ENCODE measurements around the gene LRP1B. TPM values are rescaled to one million over a fixed set of nuclear protein-coding genes. Genes with fewer than 3 reads are reported as not detected.

Gene LRP1B
- total and polyA plus RNA-seq, 8 donors, result 0.03 to 1.6 (median 0.84) TPM

DNA sequence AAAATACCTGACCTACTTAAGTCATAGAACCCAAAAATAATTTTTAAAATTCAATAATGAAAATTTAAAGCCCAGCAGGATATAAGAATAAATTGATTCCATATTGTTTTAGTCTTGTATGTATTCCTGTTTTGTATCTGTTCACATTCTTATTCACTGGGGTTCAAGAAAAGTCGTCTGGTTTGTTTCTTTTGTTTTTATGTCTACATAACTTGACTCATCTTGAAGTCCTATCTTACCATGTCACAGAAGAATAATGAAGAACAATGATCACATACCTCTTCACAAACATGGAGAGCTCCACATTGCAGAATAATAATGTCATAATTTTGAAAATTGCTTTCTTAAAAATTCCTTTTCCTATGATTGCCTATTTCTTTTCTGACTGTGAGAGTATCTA is 43.4 kb upstream of the LRP1B start:
- no peak overlapping the region for H3K4me3 ChIP-seq
- TF ChIP-seq, protein P1, sequence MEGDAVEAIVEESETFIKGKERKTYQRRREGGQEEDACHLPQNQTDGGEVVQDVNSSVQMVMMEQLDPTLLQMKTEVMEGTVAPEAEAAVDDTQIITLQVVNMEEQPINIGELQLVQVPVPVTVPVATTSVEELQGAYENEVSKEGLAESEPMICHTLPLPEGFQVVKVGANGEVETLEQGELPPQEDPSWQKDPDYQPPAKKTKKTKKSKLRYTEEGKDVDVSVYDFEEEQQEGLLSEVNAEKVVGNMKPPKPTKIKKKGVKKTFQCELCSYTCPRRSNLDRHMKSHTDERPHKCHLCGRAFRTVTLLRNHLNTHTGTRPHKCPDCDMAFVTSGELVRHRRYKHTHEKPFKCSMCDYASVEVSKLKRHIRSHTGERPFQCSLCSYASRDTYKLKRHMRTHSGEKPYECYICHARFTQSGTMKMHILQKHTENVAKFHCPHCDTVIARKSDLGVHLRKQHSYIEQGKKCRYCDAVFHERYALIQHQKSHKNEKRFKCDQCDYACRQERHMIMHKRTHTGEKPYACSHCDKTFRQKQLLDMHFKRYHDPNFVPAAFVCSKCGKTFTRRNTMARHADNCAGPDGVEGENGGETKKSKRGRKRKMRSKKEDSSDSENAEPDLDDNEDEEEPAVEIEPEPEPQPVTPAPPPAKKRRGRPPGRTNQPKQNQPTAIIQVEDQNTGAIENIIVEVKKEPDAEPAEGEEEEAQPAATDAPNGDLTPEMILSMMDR (IDR thresholded peaks at IDR 0.05), result no peak

DNA sequence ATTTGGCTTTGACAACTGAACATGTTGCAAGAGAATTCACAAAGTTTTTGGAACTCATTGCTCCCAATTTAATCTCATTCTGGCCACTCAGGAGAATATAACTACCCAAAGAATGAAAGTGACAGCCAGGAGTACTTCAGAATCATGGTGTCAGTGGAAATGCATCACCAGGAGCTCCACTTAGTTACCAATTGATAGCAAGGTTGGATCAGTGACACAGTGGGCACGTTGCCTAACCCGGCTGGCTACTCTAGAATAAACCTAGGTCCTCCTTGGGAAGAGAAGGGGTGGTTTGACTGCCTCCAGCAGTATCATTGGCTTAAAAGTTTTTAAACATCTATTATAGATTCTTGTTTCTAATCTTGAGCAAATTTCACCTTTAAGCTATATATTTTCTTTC is 40.0 kb upstream of the LRP1B start:
- TF ChIP-seq, protein P1 (IDR thresholded peaks at IDR 0.05), result no peak
- no peaks in the 10 kb centered on the region for H3K36me3 ChIP-seq
- DNase-seq, result no peak

More for the DNA sequence above, 43.4 kb upstream of the LRP1B start:
- intact Hi-C loops (cut with DNase I), result no loop called here
- Histone ChIP-seq H3K27me3 (no peaks in the 10 kb centered on the region), H3K4me1 (no peaks in the 10 kb centered on the region), H3K27ac (no peak overlapping the region), H3K36me3 (no peaks in the 10 kb centered on the region), H3K9me3 (no peaks in the 10 kb centered on the region)
- ATAC-seq (no peak), DNase-seq (no peak)

DNA sequence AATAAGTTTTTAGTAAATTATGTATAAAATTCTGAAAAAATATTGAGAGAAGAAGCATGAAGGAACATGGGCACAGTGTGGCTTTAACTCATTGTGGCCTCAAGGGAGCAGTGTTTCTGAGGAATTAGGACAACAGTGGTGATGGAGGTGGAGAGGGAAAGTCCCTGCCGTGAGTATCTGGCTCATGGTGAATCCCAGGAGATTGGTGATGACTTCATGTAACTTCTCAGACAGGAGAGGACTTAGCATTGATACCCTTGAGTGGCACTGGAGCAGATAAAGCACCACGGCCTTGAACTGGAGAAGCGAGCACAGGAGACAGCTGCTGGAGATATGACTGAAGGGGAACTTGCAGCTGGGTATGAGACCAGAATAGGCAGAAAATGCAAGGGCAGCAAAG is 35.0 kb upstream of the LRP1B start:
- Histone ChIP-seq H3K9me3 (no peaks in the 10 kb centered on the region), H3K27me3 (no peaks in the 10 kb centered on the region), H3K27ac (no peak overlapping the region), H3K36me3 (no peaks in the 10 kb centered on the region), H3K4me1 (no peaks in the 10 kb centered on the region), H3K4me3 (no peak overlapping the region)
- no peak for ATAC-seq
- intact Hi-C loops (cut with DNase I), result no loop called here
- DNase-seq, result no peak
- TF ChIP-seq, protein P1 (IDR thresholded peaks at IDR 0.05), result no peak

More for the DNA sequence above, 40.0 kb upstream of the LRP1B start:
- intact Hi-C loops (cut with DNase I), result no loop called here
- Histone ChIP-seq H3K9me3 (no peaks in the 10 kb centered on the region), H3K27ac (no peak overlapping the region), H3K4me3 (no peak overlapping the region), H3K4me1 (no peaks in the 10 kb centered on the region), H3K27me3 (no peaks in the 10 kb centered on the region)
- no peak for ATAC-seq

DNA sequence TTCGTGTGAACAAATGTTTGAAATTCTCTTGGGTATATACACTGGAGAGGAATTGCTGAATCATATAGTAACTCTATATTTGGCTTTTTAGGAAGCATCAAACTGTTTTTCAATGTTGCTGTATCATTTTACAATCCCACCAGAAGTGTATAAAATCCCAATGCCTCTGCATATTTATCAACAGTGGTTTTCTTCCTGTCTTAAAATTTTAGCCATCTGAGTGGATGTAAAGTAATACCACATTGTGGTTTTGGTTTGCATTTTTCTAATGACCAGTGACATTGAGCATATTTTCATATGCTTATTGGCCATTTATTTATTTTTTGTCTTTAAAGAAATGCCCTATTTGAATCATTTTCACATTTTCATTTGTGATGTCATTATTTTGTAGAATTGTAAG is 22.8 kb upstream of the LRP1B start:
- intact Hi-C loops (cut with DNase I), result no loop called here
- Histone ChIP-seq H3K4me1 (no peaks in the 10 kb centered on the region), H3K27ac (no peak overlapping the region), H3K4me3 (no peak overlapping the region), H3K27me3 (no peaks in the 10 kb centered on the region), H3K9me3 (no peaks in the 10 kb centered on the region), H3K36me3 (no peaks in the 10 kb centered on the region)
- DNase-seq (no peak), ATAC-seq (no peak)
- TF ChIP-seq, protein P1 (IDR thresholded peaks at IDR 0.05), result no peak

DNA sequence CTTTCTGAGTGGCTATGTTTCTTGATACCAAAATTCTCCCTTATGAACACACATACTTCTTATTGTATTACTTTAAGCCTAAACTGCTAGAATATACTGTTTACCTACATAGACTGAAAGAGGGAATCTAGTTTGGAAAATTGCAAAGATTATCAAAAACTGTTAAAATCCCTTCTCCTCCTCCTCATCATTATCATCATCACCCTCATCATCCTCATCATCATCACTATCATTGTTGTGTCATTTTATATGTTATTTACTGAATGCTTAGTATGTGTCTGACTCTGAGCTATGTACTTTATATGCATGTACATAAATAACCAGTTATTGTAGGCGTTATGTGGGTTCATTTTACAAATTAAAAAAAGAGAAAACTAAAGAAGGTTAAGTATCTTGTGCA is 19.6 kb upstream of the LRP1B start:
- Histone ChIP-seq H3K9me3 (no peaks in the 10 kb centered on the region), H3K27me3 (no peaks in the 10 kb centered on the region), H3K4me3 (no peak overlapping the region), H3K36me3 (no peaks in the 10 kb centered on the region), H3K27ac (no peak overlapping the region), H3K4me1 (no peaks in the 10 kb centered on the region)
- ATAC-seq (no peak), DNase-seq (no peak)
- TF ChIP-seq, protein P1 (IDR thresholded peaks at IDR 0.05), result no peak
- intact Hi-C loops (cut with DNase I), result no loop called here

All from left lung (tissue), 10 donors.